GM23248 (cell line): ENCODE measurements around the gene NASP. TPM values are rescaled to one million over a fixed set of nuclear protein-coding genes. Genes with fewer than 3 reads are reported as not detected.
A peak's percentile ranks its signal among the peaks of the same experiment; 100 is the strongest.

ENCODE experiments used
- DNase-seq: peaks from one replicate; pipeline ENCODE4 v3.0.0-alpha.2; 2015
- H2AFZ ChIP-seq: fragments of 200-600 bp; sonication (generic); 2 replicates; pipeline ENCODE4 v1.6.1; 2016; ENCODE audit warnings: antibody characterized with exemption
- H3F3A ChIP-seq: fragments of 200-600 bp; sonication (generic); 2 replicates; pipeline ENCODE4 v1.6.1; 2016; ENCODE audit warnings: mild to moderate bottlenecking, antibody characterized with exemption, mixed run types; ENCODE audit not compliant: insufficient read depth
- H3K27ac ChIP-seq: fragments of 200-600 bp; sonication (generic); 2 replicates; pipeline ENCODE4 v1.5.1; 2016; ENCODE audit warnings: mild to moderate bottlenecking
- H3K27me3 ChIP-seq: fragments of 200-600 bp; sonication (generic); replicated peaks from 2 replicates; pipeline ENCODE4 v1.6.1; 2016; ENCODE audit warnings: mild to moderate bottlenecking; ENCODE audit not compliant: insufficient read depth
- H3K36me3 ChIP-seq: fragments of 200-600 bp; sonication (generic); 2 replicates; pipeline ENCODE4 v1.6.1; 2016; ENCODE audit warnings: low read depth, mild to moderate bottlenecking
- H3K4me1 ChIP-seq: fragments of 200-600 bp; sonication (generic); 2 replicates; pipeline ENCODE4 v1.6.1; 2016; ENCODE audit warnings: mild to moderate bottlenecking; ENCODE audit not compliant: insufficient read depth
- H3K4me2 ChIP-seq: fragments of 200-600 bp; sonication (generic); one replicate; pipeline ENCODE4 v1.6.1; 2016; ENCODE audit warnings: mild to moderate bottlenecking; ENCODE audit not compliant: unreplicated experiment
- H3K4me3 ChIP-seq: fragments of 200-600 bp; sonication (generic); 2 replicates; pipeline ENCODE4 v1.5.1; 2016; ENCODE audit warnings: mild to moderate bottlenecking
- H3K79me2 ChIP-seq: fragments of 200-600 bp; sonication (generic); 2 replicates; pipeline ENCODE4 v1.6.1; 2016; ENCODE audit warnings: mild to moderate bottlenecking; ENCODE audit not compliant: insufficient read depth
- H3K9ac ChIP-seq: fragments of 200-600 bp; sonication (generic); 2 replicates; pipeline ENCODE4 v1.6.1; 2016; ENCODE audit warnings: mild to moderate bottlenecking
- H3K9me2 ChIP-seq: fragments of 200-600 bp; sonication (generic); 2 replicates; pipeline ENCODE4 v1.6.1; 2016; ENCODE audit warnings: mixed run types, mild to moderate bottlenecking, moderate library complexity; ENCODE audit not compliant: insufficient read depth
- H3K9me3 ChIP-seq: fragments of 200-600 bp; sonication (generic); one replicate; pipeline ENCODE4 v1.6.1; 2017; ENCODE audit warnings: low read depth
- H4K20me1 ChIP-seq: fragments of 200-600 bp; sonication (generic); 2 replicates; pipeline ENCODE4 v1.6.0; 2016; ENCODE audit not compliant: insufficient read depth
- EZH2 ChIP-seq: fragments of 200-600 bp; sonication (generic); IDR thresholded peaks from 2 replicates; pipeline ENCODE4 v1.6.1; 2018; ENCODE audit warnings: antibody characterized with exemption, mild to moderate bottlenecking; ENCODE audit not compliant: insufficient read depth, poor library complexity, severe bottlenecking
- EZH2phosphoT487 ChIP-seq: fragments of 200-600 bp; sonication (generic); IDR thresholded peaks from 2 replicates; pipeline ENCODE4 v1.6.1; 2018; ENCODE audit warnings: antibody characterized with exemption, moderate library complexity, mild to moderate bottlenecking, low read depth; ENCODE audit not compliant: insufficient read depth
- WGBS, 2 experiments: methylation state at CpG; one replicate each; pipeline ENCODE4 v1.1.6; 2015 to 2017; ENCODE audit warnings: low lambda C conversion rate in 2 of 2, low coverage in 1 of 2; ENCODE audit errors: missing lambda C conversion rate in 2 of 2; 5-methylcytosine and 5-hydroxymethylcytosine counted together
- in situ Hi-C: fragments of 300-500 bp; cut with MboI; formaldehyde crosslinking; loops from 2 replicates; pipeline ENCODE4 v1.15.0; 2020
- polyA plus RNA-seq: library from polyadenylated mRNA; unstranded; fragments of >200 nt; fragmentation: Nextera tagmentation; extraction: Ambion mirVana; gene quantifications from 2 replicates; pipeline ENCODE4 v1.2.1, GENCODE V29; 2016
- total RNA-seq: library from RNA; depleted of rRNA; stranded (reverse); fragments of >200 nt; shearing (Covaris generic); gene quantifications from 2 replicates; pipeline ENCODE4 v1.2.3, GENCODE V29; 2014

Gene NASP
- total and polyA plus RNA-seq, 2 experiments from 2014 or later, result 30.3 to 39.1 TPM

GRCh38 chr1:45643978-45644377 is 60.1 kb downstream of the NASP start:
- H3K27me3 ChIP-seq, result no peaks in the 10 kb centered on the region
- H3K9me3 ChIP-seq, result no peaks in the 10 kb centered on the region
- no peak overlapping the region for H3K27ac ChIP-seq
- in situ Hi-C loops, result no loop called here
- no peak overlapping the region for H3K4me2 ChIP-seq
- no peaks in the 10 kb centered on the region for H4K20me1 ChIP-seq
- peaks cover 18% of the 10 kb centered on the region; the same call in 1 of the 2 replicates for H3F3A ChIP-seq
- no peak overlapping the region for H3K9ac ChIP-seq
- H3K4me1 ChIP-seq, result no peaks in the 10 kb centered on the region
- no peak overlapping the region for H3K4me3 ChIP-seq
- H3K79me2 ChIP-seq, result peaks cover 51% of the 10 kb centered on the region
- no peaks in the 10 kb centered on the region for H3K9me2 ChIP-seq
- TF ChIP-seq EZH2, result no peak
- no peak for TF ChIP-seq EZH2phosphoT487
- peaks cover 27% of the 10 kb centered on the region for H3K36me3 ChIP-seq
- no peak for DNase-seq
- no peak overlapping the region for H2AFZ ChIP-seq

GRCh38 chr1:45644661-45645060 is 60.8 kb downstream of the NASP start:
- TF ChIP-seq EZH2, result no peak
- no peak for TF ChIP-seq EZH2phosphoT487
- no peak overlapping the region for H3K4me2 ChIP-seq
- in situ Hi-C loops, result no loop called here

GRCh38 chr1:45647248-45648021 is 63.6 kb downstream of the NASP start:
- Histone ChIP-seq H3K9me2 (no peaks in the 10 kb centered on the region), H3F3A (peaks cover 18% of the 10 kb centered on the region; the same call in 1 of the 2 replicates), H3K27ac (no peak overlapping the region), H2AFZ (no peak overlapping the region), H3K27me3 (no peaks in the 10 kb centered on the region), H3K79me2 (peaks cover 86% of the 10 kb centered on the region), H3K36me3 (peaks cover 28% of the 10 kb centered on the region), H3K4me3 (no peak overlapping the region), H3K4me1 (no peaks in the 10 kb centered on the region), H3K9me3 (no peaks in the 10 kb centered on the region), H3K9ac (no peak overlapping the region), H3K4me2 (no peak overlapping the region), H4K20me1 (no peaks in the 10 kb centered on the region)
- in situ Hi-C loops, result no loop called here
- DNase-seq, result no peak
- 97 to 99% methylated on average over 9 of the region's 9 CpGs for WGBS, 2 experiments
- TF ChIP-seq EZH2phosphoT487 (no peak), EZH2 (no peak)

More at GRCh38 chr1:45644661-45645060, 60.8 kb downstream of the NASP start:
- Histone ChIP-seq H3K27ac (no peak overlapping the region), H3K36me3 (peaks cover 27% of the 10 kb centered on the region), H3K9ac (no peak overlapping the region), H3F3A (peaks cover 18% of the 10 kb centered on the region; the same call in 1 of the 2 replicates), H3K4me1 (no peaks in the 10 kb centered on the region), H3K79me2 (peaks cover 58% of the 10 kb centered on the region), H4K20me1 (no peaks in the 10 kb centered on the region), H3K27me3 (no peaks in the 10 kb centered on the region), H2AFZ (no peak overlapping the region), H3K4me3 (no peak overlapping the region), H3K9me3 (no peaks in the 10 kb centered on the region), H3K9me2 (no peaks in the 10 kb centered on the region)
- 77 to 89% methylated on average over 2 of the region's 2 CpGs for WGBS, 2 experiments
- DNase-seq, result no peak

- Histone ChIP-seq H3K36me3 (peaks cover 81% of the 10 kb centered on the region), H2AFZ (no peak overlapping the region), H3K27ac (no peak overlapping the region), H3K4me2 (no peak overlapping the region), H3K9me3 (no peaks in the 10 kb centered on the region), H3K27me3 (no peaks in the 10 kb centered on the region), H3K79me2 (peaks cover 90% of the 10 kb centered on the region), H3F3A (no peaks in the 10 kb centered on the region), H3K4me3 (no peak overlapping the region), H3K9me2 (no peaks in the 10 kb centered on the region), H3K9ac (no peak overlapping the region), H3K4me1 (peaks cover 5% of the 10 kb centered on the region; the same call in 1 of the 2 replicates), H4K20me1 (no peaks in the 10 kb centered on the region)
- DNase-seq, result peak; percentile 49
- no peak for TF ChIP-seq EZH2phosphoT487
- TF ChIP-seq EZH2, result no peak
- WGBS, 2 experiments, result 91 to 95% methylated on average over 12 of the region's 12 CpGs
- in situ Hi-C loops, result no loop called here
Measured at GRCh38 chr1:45654540-45655280, 70.9 kb downstream of the NASP start.
